SJSA1 (cell line): ENCODE data around the gene ZC3H12A. TPM values are rescaled to one million over a fixed set of nuclear protein-coding genes. Genes with fewer than 3 reads are reported as not detected.

Experiments used
- DNase-seq, 2 experiments: peaks; one replicate each; pipeline ENCODE4 v3.0.0-alpha.2; 2015 to 2020; ENCODE audit warnings: low spot score in 2 of 2, low read depth in 1 of 2
- H3K27ac ChIP-seq: fragments of 250-450 bp; sonication (Bioruptor Pico); 2 replicates; pipeline ENCODE4 v1.5.1; 2020; ENCODE audit warnings: mild to moderate bottlenecking, moderate library complexity
- H3K27me3 ChIP-seq: fragments of 250-450 bp; sonication (Bioruptor Pico); replicated peaks from 2 replicates; pipeline ENCODE4 v1.5.1; 2020; ENCODE audit warnings: mild to moderate bottlenecking, moderate library complexity
- H3K36me3 ChIP-seq: fragments of 250-450 bp; sonication (Bioruptor Pico); 2 replicates; pipeline ENCODE4 v1.5.1; 2020; ENCODE audit warnings: mild to moderate bottlenecking
- H3K4me1 ChIP-seq: fragments of 250-450 bp; sonication (Bioruptor Pico); replicated peaks from 2 replicates; pipeline ENCODE4 v1.6.1; 2021; ENCODE audit warnings: mild to moderate bottlenecking
- H3K4me3 ChIP-seq: fragments of 250-450 bp; sonication (Bioruptor Pico); 2 replicates; pipeline ENCODE4 v1.5.1; 2020; ENCODE audit warnings: mild to moderate bottlenecking
- H3K9me3 ChIP-seq: fragments of 250-450 bp; sonication (Bioruptor Pico); replicated peaks from 2 replicates; pipeline ENCODE4 v1.5.1; 2020; ENCODE audit warnings: mild to moderate bottlenecking
- total RNA-seq: library from RNA; depleted of rRNA; stranded (reverse); fragments of >200 nt; shearing (Covaris generic); gene quantifications from 2 replicates; pipeline ENCODE4 v1.2.3, GENCODE V29; 2014

The ZC3H12A gene
- total RNA-seq, 1 experiment from 2014 or later, result 7.1 TPM

- DNase-seq, result peak; percentile 66 to 86
- H3K9me3 ChIP-seq, result no peaks in the 10 kb centered on the region; the same call in 1 of the 2 replicates
- H3K4me1 ChIP-seq, result peaks cover 75% of the 10 kb centered on the region
- no peaks in the 10 kb centered on the region for H3K27me3 ChIP-seq
- peak overlapping the region; percentile 60 for H3K4me3 ChIP-seq
- H3K27ac ChIP-seq, result peak overlapping the region; percentile 82
- peaks cover 70% of the 10 kb centered on the region for H3K36me3 ChIP-seq
Observed at GRCh38 chr1:37477198-37477931, 3.0 kb downstream of the ZC3H12A start.

GRCh38 chr1:37477946-37478345 is 3.6 kb downstream of the ZC3H12A start:
- Histone ChIP-seq H3K27me3 (no peaks in the 10 kb centered on the region), H3K36me3 (peaks cover 76% of the 10 kb centered on the region), H3K9me3 (no peaks in the 10 kb centered on the region; the same call in 1 of the 2 replicates), H3K4me3 (no peak overlapping the region), H3K4me1 (peaks cover 69% of the 10 kb centered on the region), H3K27ac (no peak overlapping the region)
- DNase-seq, result no peak

DNA sequence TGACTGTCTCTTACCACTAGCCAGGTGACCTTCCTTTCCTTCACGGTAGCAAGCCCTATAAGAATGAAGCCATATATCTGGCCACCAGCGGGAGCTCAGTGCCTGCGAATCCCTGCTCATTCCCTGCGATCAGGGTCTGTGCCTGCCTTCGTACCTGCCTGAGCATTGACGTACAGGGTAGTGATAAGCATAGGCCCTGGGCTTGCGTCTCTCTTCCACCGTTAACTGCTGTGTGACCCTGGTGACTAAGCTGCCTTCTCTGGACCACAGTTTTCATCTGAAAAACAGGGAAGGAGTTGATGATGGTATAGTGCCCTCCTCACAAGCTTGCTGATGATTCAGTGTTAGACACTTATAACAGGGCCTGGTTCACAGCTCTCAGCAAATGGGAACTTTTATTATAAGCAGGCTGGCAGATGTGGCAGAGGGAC is 4.1 kb downstream of the ZC3H12A start:
- Histone ChIP-seq H3K27me3 (no peaks in the 10 kb centered on the region), H3K4me1 (peaks cover 64% of the 10 kb centered on the region), H3K4me3 (no peak overlapping the region), H3K9me3 (no peaks in the 10 kb centered on the region; the same call in 1 of the 2 replicates), H3K36me3 (peaks cover 81% of the 10 kb centered on the region), H3K27ac (peak overlapping the region; percentile 90)
- DNase-seq, result no peak

DNA sequence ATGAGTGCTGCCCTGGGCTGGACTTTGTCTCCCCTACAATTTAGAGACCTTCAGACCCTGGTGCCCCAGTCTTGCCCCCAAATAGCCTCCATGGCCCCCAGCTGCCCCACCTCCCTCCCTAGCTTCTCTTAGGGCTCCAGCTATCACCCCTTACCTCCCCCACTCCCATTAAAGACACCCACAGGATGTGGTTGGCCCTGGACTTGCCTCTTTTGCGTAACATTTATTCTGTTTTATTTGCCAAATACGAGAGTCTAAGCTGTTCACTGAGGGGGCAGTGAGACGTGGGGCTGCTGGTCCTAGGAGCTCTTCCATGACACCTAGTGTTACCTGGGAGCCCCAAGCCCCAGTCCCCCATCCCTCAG is 4.5 kb downstream of the ZC3H12A start:
- Histone ChIP-seq H3K4me3 (no peak overlapping the region), H3K4me1 (peaks cover 60% of the 10 kb centered on the region)
- no peak for DNase-seq

DNA sequence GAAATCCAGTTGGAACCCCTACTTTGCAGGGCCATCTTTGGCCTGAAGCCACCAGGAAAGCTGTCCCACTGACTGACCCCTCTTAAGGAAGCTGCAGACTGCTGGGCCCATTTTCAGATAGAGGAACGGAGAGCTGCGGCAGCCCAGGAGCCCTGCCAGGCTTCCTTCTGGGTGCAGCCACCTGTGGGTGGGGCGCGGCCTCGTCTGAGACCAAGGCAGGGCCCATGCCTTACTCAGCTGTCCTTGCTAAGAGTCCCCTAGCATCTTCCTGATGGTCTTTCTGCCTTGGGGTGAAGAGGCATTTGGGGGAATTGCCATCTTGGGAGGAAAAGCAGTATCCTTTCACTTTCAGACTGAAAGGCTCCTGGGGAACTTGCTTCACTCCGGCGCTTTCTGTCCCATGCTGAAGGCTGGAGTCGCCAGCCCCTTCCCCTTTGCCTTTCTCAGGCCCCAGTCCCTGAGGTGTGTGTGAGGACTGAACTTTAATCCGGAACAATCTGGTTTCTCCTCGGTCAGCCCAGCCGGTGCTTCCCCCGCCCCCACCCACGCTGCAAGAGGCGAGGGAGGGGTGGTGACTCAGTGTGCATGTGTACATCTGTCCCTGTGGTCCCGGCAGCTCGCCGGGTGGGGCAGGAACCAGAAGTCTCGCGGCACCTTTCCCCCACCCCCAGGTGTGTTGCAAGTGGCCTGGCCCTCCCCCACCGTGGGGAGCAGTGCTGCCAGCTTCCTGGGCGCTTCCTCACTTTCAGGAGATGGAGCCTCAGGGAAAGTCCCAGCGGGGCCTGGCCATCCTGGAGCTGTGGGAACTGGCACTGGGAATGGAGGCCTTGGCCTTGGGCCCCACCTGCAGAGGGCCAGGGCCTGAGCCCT is 5.1 kb downstream of the ZC3H12A start:
- H3K36me3 ChIP-seq, result peaks cover 91% of the 10 kb centered on the region
- peak; percentile 82 to 91 for DNase-seq
- no peaks in the 10 kb centered on the region for H3K27me3 ChIP-seq
- no peaks in the 10 kb centered on the region for H3K9me3 ChIP-seq
- peaks cover 56% of the 10 kb centered on the region for H3K4me1 ChIP-seq
- peak overlapping the region; percentile 12; the same call in 1 of the 2 replicates for H3K4me3 ChIP-seq
- H3K27ac ChIP-seq, result peak overlapping the region; percentile 90

More for the DNA sequence above, 4.5 kb downstream of the ZC3H12A start:
- Histone ChIP-seq H3K9me3 (no peaks in the 10 kb centered on the region; the same call in 1 of the 2 replicates), H3K27me3 (no peaks in the 10 kb centered on the region), H3K36me3 (peaks cover 85% of the 10 kb centered on the region), H3K27ac (peak overlapping the region; percentile 90)

GRCh38 chr1:37480125-37480466 is 5.7 kb downstream of the ZC3H12A start:
- Histone ChIP-seq H3K4me3 (peak overlapping the region; percentile 12; the same call in 1 of the 2 replicates), H3K9me3 (no peaks in the 10 kb centered on the region), H3K27ac (peak overlapping the region; percentile 90), H3K4me1 (peaks cover 52% of the 10 kb centered on the region), H3K27me3 (no peaks in the 10 kb centered on the region), H3K36me3 (peaks cover 96% of the 10 kb centered on the region)
- DNase-seq, result no peak

- H3K4me1 ChIP-seq, result peaks cover 46% of the 10 kb centered on the region
- peaks cover 94% of the 10 kb centered on the region for H3K36me3 ChIP-seq
- no peak overlapping the region for H3K4me3 ChIP-seq
- H3K9me3 ChIP-seq, result no peaks in the 10 kb centered on the region
- DNase-seq, result no peak
- no peaks in the 10 kb centered on the region for H3K27me3 ChIP-seq
- H3K27ac ChIP-seq, result no peak overlapping the region
Observed at GRCh38 chr1:37480581-37481288, 6.4 kb downstream of the ZC3H12A start.

- H3K27me3 ChIP-seq, result no peaks in the 10 kb centered on the region
- H3K36me3 ChIP-seq, result peaks cover 87% of the 10 kb centered on the region
- H3K27ac ChIP-seq, result no peak overlapping the region
- H3K9me3 ChIP-seq, result no peaks in the 10 kb centered on the region
- DNase-seq, result no peak
- H3K4me3 ChIP-seq, result no peak overlapping the region
- peaks cover 39% of the 10 kb centered on the region for H3K4me1 ChIP-seq
Observed at GRCh38 chr1:37481289-37482003, 7.1 kb downstream of the ZC3H12A start.

GRCh38 chr1:37482004-37482785 is 7.8 kb downstream of the ZC3H12A start:
- Histone ChIP-seq H3K4me3 (no peak overlapping the region), H3K27ac (no peak overlapping the region), H3K36me3 (peaks cover 80% of the 10 kb centered on the region), H3K9me3 (no peaks in the 10 kb centered on the region), H3K27me3 (no peaks in the 10 kb centered on the region), H3K4me1 (peaks cover 33% of the 10 kb centered on the region)
- DNase-seq, result no peak

GRCh38 chr1:37482796-37483744 is 8.7 kb downstream of the ZC3H12A start:
- DNase-seq, result no peak
- H3K27ac ChIP-seq, result no peak overlapping the region
- no peaks in the 10 kb centered on the region for H3K9me3 ChIP-seq
- no peaks in the 10 kb centered on the region for H3K27me3 ChIP-seq
- H3K4me1 ChIP-seq, result peaks cover 26% of the 10 kb centered on the region
- no peak overlapping the region for H3K4me3 ChIP-seq
- H3K36me3 ChIP-seq, result peaks cover 72% of the 10 kb centered on the region

- peaks cover 19% of the 10 kb centered on the region for H3K4me1 ChIP-seq
- no peak for DNase-seq
- H3K4me3 ChIP-seq, result no peak overlapping the region
- H3K27me3 ChIP-seq, result no peaks in the 10 kb centered on the region
- H3K36me3 ChIP-seq, result peaks cover 64% of the 10 kb centered on the region
- no peaks in the 10 kb centered on the region for H3K9me3 ChIP-seq
- no peak overlapping the region for H3K27ac ChIP-seq
Observed at GRCh38 chr1:37483785-37484184, 9.4 kb downstream of the ZC3H12A start.
